ENCODE measurements around the gene TMEM86B.

DNA sequence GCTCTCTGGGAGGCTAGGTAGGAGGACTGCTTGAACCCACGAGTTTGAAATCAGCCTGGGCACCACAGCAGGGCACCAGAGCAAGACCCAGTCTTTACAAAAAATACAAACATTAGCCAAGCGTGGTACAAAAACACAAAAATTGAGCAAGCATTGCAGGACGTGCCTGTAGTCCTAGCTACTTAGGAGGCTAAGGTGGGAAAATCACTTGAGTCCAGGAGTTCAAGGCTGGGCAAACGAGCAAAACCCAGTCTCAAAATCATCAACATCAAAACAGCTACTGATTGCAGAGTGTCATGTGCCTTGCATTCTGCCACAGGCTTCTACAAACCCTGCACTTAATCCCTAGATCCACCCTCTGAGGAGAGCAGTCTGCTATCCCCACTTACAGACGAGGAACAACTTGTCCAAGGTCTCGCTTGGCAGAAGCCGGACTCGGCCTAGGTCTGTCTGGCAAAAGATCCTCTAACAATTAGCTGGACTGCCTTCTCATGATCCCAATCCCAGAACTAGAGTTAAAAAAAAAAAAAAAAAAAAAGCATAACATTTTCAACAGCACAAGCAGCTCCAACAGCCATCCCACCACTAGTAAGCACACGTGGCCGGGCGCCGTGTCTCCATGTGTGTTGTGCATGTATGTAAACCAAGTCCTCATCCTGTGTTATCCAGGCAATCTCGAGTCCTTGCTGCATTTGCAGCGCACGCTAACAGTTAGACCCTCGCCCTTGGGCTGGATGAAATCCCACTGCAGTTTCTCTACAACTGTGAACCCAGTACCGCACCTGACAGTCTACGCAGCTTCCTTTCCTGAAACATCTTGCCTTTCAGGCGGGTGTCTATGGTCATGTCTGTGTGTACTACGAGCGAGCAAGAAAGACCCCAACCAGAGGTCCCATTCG lies 28.2 kb upstream of the TMEM86B start:
- TF ChIP-seq PAX5 (IDR thresholded peaks at IDR 0.05; ENCODE audit: insufficient read depth, low read length, severe bottlenecking) (no peak), POLR2A (IDR thresholded peaks at IDR 0.05; ENCODE audit: low read depth, low read length) (no peak), POLR2AphosphoS5 (IDR thresholded peaks at IDR 0.05; ENCODE audit: low read depth, low read length) (no peak), TAF1 (IDR thresholded peaks at IDR 0.05; ENCODE audit: low read depth, low read length) (no peak), POU2F2 (IDR thresholded peaks at IDR 0.05; ENCODE audit: low read depth, low read length) (no peak), SPI1 (IDR thresholded peaks at IDR 0.05; ENCODE audit: low read depth, low read length) (no peak)
